ENCODE results near the gene CNIH2. TPM values are rescaled to one million over a fixed set of nuclear protein-coding genes. Genes with fewer than 3 reads are reported as not detected.

Gene CNIH2
- total RNA-seq, 1 donor from 2014 or later = 0.04 TPM

GRCh38 chr11:66291706-66292542 is 13.9 kb downstream of the CNIH2 start, which contains the start of gene TMEM151A:
TMEM151A (plus strand) TSS chr11:66291894; CDS start chr11:66292014, 120 bp downstream.
- Histone ChIP-seq H3K27me3 (ENCODE audit: control insufficient read depth, insufficient read depth, low read length) (peaks cover 34% of the 10 kb centered on the region), H3K36me3 (ENCODE audit: control insufficient read depth, insufficient read depth, low read length) (no peaks in the 10 kb centered on the region), H3K4me3 (ENCODE audit: low read depth, low read length) (peak within 1 kb of the TSS; percentile 42)
- no peak for DNase-seq (ENCODE audit: low read depth)
- TF ChIP-seq, protein P1, sequence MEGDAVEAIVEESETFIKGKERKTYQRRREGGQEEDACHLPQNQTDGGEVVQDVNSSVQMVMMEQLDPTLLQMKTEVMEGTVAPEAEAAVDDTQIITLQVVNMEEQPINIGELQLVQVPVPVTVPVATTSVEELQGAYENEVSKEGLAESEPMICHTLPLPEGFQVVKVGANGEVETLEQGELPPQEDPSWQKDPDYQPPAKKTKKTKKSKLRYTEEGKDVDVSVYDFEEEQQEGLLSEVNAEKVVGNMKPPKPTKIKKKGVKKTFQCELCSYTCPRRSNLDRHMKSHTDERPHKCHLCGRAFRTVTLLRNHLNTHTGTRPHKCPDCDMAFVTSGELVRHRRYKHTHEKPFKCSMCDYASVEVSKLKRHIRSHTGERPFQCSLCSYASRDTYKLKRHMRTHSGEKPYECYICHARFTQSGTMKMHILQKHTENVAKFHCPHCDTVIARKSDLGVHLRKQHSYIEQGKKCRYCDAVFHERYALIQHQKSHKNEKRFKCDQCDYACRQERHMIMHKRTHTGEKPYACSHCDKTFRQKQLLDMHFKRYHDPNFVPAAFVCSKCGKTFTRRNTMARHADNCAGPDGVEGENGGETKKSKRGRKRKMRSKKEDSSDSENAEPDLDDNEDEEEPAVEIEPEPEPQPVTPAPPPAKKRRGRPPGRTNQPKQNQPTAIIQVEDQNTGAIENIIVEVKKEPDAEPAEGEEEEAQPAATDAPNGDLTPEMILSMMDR (IDR thresholded peaks at IDR 0.05; ENCODE audit: insufficient read depth, low read length, poor library complexity, severe bottlenecking) = no peak

- Histone ChIP-seq H3K27me3 (ENCODE audit: control insufficient read depth, insufficient read depth, low read length) (peaks cover 36% of the 10 kb centered on the region), H3K4me3 (ENCODE audit: low read depth, low read length) (peak overlapping the region; percentile 42), H3K36me3 (ENCODE audit: control insufficient read depth, insufficient read depth, low read length) (no peaks in the 10 kb centered on the region)
- TF ChIP-seq, protein P1 (IDR thresholded peaks at IDR 0.05; ENCODE audit: insufficient read depth, low read length, poor library complexity, severe bottlenecking) = no peak
- DNase-seq (ENCODE audit: low read depth) = no peak
Measured at GRCh38 chr11:66292543-66293332, 14.8 kb downstream of the CNIH2 start.

DNA sequence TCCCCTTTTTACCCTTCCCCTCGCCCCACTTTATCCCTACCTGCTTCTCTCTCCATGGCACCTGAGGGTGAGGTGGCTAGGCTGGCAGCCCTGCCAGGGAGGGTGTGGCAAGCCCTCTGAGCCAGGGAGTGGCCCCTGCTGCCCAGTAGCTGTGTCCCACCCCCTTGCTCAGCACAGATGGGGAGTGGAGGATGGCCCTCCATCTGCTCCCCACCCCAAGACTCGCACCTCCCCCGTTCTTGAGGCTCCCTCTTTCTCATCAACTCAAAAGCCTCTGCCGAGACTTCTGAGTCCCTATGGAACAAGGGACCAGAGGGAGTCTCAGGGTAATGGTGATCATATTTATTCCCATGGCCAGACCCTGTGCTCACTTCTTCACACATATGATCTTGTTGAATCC is 15.4 kb downstream of the CNIH2 start:
- H3K27me3 ChIP-seq (ENCODE audit: control insufficient read depth, insufficient read depth, low read length) = peaks cover 36% of the 10 kb centered on the region

GRCh38 chr11:66293777-66294625 is 16.0 kb downstream of the CNIH2 start:
- H3K4me3 ChIP-seq (ENCODE audit: low read depth, low read length) = no peak overlapping the region
- H3K36me3 ChIP-seq (ENCODE audit: control insufficient read depth, insufficient read depth, low read length) = no peaks in the 10 kb centered on the region
- TF ChIP-seq, protein P1 (IDR thresholded peaks at IDR 0.05; ENCODE audit: insufficient read depth, low read length, poor library complexity, severe bottlenecking) = no peak
- peaks cover 36% of the 10 kb centered on the region for H3K27me3 ChIP-seq (ENCODE audit: control insufficient read depth, insufficient read depth, low read length)
- no peak for DNase-seq (ENCODE audit: low read depth)

More for the DNA sequence above, 15.4 kb downstream of the CNIH2 start:
- no peak for DNase-seq (ENCODE audit: low read depth)
- TF ChIP-seq, protein P1 (IDR thresholded peaks at IDR 0.05; ENCODE audit: insufficient read depth, low read length, poor library complexity, severe bottlenecking) = no peak
- Histone ChIP-seq H3K4me3 (ENCODE audit: low read depth, low read length) (no peak overlapping the region), H3K36me3 (ENCODE audit: control insufficient read depth, insufficient read depth, low read length) (no peaks in the 10 kb centered on the region)

All from kidney epithelial cell (primary cell).